ENCODE measurements around the gene EML5. TPM values are rescaled to one million over a fixed set of nuclear protein-coding genes. Genes with fewer than 3 reads are reported as not detected.

EML5 gene
- total RNA-seq, 1 experiment from 2014 or later = not detected

DNA sequence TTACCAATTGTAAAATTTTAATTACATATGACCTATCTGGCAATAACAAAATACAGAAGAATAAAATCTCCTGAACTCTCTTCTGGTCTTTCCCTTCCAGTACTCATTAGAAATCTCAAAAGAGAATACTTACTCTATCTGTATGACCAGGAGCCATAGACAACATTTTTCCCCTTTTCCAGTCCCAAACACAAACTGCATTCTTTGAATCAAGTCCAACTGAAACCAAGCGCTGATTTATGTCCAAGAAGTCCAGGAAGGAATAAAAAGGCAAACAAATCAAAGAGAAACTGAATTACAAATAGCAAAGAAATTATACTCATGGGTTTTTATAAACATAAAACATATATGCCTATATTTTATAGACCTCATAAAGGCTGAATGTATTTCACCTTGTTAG lies 46.7 kb downstream of the EML5 start:
- DNase-seq (ENCODE audit: low spot score) = peak; percentile 40
- in situ Hi-C loops (cut with HindIII; ENCODE audit: low sequenced_read_pairs) = no loop called here

DNA sequence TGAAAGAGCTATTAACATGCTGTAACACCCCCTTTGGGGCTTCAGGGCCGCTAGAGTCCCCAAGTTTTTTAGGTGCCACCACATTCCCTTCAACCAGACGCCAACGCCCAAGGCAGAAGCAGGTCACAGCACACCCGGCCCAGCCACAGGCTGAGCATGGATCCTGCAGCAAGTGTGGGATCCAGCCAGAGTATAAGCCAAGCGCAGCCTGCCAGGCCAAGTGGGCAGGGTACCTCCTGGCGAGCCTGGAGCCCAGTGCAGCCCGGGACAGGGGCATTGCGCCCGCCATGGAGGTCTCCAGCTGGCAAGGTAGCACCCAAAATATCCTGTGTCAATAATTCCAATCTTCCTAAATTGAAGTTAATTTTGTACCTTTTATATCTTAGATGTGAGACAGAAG lies 55.5 kb downstream of the EML5 start:
- in situ Hi-C loops (cut with HindIII; ENCODE audit: low sequenced_read_pairs) = no loop called here

DNA sequence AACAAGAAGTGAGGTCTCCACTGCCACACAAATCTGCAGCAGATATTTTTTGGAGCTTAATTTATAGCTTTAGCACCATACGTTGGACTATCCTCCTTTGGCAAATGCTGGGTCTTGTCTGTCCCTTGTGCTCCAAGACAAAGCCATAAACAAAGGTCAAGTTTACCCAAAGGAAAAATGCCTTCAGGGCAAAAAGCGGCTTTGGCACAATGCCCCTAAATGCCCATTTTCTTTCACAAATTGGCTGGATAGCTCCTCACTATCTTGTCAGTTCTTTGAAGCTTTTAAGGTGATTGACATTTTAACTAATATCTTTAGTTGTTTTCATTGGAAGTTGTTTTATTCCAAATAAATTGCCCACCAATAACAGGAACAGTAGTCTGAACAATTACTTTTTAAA lies 59.6 kb downstream of the EML5 start:
- in situ Hi-C loops (cut with HindIII; ENCODE audit: low sequenced_read_pairs) = no loop called here
- no peak for DNase-seq (ENCODE audit: low spot score)

More for the DNA sequence above, 55.5 kb downstream of the EML5 start:
- DNase-seq (ENCODE audit: low spot score) = no peak

DNA sequence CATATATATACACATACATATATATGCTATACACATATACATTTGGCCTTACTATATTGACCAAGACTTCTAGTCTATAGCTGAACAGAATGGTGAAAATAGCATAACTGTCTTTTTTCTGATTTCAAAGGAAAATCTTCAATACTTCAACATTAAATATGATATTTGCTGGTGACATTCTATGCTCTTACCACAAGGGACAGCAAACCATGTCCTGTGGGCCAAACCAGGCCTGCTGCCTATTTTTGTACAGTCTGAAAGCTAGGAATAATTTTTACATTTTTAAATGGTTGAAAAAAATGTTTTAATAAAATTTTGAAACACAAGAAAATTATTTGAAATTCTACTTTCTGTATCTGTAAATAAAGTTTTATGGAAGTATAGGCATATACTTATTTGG lies 63.6 kb downstream of the EML5 start:
- no peak for DNase-seq (ENCODE audit: low spot score)
- in situ Hi-C loops (cut with HindIII; ENCODE audit: low sequenced_read_pairs) = no loop called here

DNA sequence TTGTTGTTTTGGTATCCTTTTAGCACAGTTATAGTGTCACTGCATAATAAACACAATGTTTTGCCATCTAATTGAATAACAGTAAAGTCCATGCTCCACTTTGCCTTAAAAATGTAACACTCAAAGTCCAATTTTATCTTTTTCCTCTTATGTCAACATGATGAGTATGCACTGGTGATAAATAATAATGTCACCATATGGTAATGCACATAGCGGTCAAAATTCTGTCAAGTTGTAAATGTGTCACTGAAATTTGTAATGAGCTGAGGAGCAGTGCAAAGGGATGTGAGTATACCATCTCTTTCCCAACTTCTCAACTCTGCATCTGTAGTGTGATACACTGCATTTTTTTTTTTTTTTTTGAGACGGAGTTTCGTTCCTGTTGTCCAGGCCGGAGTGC lies 65.7 kb downstream of the EML5 start:
- DNase-seq (ENCODE audit: low spot score) = no peak
- in situ Hi-C loops (cut with HindIII; ENCODE audit: low sequenced_read_pairs) = no loop called here

DNA sequence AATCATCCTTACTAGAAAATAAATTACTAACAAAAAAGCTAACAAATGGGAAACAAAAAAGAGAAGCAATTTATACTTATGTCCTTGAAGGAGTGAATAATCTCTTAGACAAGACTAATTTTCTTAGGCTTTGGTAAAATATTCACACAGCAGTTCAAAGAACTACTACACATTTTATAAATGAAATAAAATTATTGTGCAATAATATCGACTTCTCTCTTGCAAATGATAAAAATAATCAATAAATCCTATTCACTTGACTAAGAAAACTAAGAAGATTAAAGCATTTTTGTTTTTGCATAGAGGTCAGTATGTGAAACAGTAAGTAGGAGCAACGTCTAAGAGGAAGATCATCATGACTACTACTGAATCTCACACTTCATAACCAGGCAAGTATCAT lies 82.0 kb downstream of the EML5 start:
- in situ Hi-C loops (cut with HindIII; ENCODE audit: low sequenced_read_pairs) = no loop called here
- DNase-seq (ENCODE audit: low spot score) = no peak

DNA sequence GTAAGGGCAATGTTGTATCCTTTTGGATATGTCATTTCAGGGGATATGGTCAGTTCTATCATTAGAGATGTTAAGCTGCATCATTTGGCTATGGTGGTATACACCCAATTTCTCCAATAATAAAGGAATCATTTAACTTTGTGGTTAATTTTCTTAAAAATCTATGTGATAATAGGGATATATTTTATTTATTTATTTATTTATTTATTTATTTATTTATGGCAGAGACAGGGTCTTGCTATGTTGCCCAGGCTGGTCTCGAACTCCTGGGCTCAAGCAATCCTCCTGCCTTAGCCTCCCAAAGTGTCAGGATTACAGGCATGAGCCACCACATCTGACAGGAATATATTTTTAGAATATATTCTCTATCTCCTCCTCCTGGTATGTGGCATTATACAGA lies 85.7 kb downstream of the EML5 start:
- no peak for DNase-seq (ENCODE audit: low spot score)
- in situ Hi-C loops (cut with HindIII; ENCODE audit: low sequenced_read_pairs) = no loop called here

DNA sequence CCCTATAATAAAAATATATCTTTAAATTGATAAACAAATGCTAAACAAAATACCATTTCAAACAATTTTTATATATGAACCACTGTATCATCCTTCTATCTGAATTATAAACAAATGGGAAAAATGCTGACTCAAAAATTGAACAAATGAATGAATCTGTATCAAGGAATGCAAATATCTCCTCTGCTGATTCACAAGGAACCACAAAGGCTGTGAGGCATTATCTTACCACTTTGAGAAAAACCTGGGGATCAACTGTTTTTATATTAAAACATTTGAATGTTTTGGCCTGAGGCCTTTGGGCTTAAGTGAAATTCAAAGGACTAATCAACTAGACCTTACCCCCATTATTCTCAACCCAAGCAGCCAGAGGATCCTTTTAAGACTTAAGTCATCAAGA lies 86.3 kb downstream of the EML5 start:
- no peak for DNase-seq (ENCODE audit: low spot score)
- in situ Hi-C loops (cut with HindIII; ENCODE audit: low sequenced_read_pairs) = no loop called here

DNA sequence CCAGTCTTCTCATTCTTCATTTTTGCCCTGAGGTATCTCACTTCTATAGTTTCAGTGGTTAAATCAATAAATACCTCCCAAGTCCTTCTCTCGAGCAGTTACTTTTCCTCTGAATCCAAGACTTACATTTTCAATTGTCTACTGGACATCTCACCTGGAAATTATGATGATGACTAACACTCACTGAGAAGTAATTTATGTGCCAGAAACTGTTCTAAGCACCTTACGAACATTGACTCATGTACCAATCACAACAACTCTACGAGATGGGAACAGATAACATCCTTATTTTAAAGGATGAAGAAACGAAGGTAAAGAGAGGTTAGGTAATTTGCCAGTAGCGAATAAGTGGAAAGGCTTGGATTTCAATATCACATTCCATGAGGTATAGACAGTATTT lies 94.1 kb downstream of the EML5 start:
- in situ Hi-C loops (cut with HindIII; ENCODE audit: low sequenced_read_pairs) = no loop called here
- DNase-seq (ENCODE audit: low spot score) = no peak

DNA sequence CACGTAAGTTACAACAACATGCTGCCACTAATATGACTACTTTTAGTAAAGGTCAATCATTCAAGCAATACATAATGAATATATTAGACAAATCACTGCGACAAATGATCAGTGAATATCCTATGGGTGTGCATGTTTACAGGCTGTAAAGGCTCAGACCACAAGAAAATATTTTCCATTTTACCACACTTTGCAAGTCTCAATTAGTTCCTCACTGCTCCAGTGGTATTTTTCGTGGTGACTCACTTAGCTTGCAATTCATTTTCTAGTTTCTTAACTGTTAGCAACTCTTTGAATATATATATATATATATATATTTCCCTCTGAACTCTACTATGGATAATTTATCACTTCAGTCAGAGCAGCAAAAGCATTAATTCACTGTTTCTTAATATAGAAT lies 96.9 kb downstream of the EML5 start:
- in situ Hi-C loops (cut with HindIII; ENCODE audit: low sequenced_read_pairs) = no loop called here

DNA sequence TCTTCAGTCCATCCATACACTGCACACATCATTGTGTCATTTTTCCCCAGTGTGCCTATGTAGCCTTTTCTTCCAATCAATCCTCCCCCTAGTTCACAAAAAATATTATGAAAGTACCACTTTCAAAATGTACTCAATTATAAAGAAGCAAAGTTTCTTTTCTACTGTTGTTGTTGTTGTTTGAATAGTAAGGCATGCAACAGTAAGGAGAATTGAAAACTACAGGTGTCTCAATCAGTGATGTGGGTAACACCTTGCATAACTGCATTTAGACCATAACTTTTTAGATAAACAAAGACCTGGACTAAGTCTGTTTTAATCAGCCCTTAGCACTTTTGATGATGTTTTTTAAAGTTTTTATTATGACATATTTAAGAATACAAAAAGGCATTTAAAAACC lies 104.4 kb downstream of the EML5 start:
- no peak for DNase-seq (ENCODE audit: low spot score)
- in situ Hi-C loops (cut with HindIII; ENCODE audit: low sequenced_read_pairs) = no loop called here

More for the DNA sequence above, 96.9 kb downstream of the EML5 start:
- no peak for DNase-seq (ENCODE audit: low spot score)

DNA sequence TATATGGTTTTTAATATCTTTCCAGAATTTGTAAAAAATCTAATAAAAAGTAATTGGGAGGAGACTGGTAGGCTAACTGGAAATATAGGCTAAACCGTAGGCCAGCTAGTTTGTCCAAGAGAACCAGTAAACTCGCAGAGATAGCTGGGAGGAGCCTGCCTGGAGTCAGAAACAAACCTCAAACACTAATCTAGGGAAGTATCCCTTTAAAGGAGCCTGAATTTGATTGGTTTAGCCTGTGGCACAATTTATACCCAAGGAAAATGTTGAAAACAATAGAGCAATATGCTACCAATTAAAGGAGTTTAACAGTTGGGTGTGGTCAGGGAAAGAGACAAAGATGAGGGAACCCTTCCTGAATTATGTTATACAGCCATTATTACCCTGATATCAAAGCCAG lies 109.6 kb downstream of the EML5 start:
- in situ Hi-C loops (cut with HindIII; ENCODE audit: low sequenced_read_pairs) = no loop called here
- no peak for DNase-seq (ENCODE audit: low spot score)

DNA sequence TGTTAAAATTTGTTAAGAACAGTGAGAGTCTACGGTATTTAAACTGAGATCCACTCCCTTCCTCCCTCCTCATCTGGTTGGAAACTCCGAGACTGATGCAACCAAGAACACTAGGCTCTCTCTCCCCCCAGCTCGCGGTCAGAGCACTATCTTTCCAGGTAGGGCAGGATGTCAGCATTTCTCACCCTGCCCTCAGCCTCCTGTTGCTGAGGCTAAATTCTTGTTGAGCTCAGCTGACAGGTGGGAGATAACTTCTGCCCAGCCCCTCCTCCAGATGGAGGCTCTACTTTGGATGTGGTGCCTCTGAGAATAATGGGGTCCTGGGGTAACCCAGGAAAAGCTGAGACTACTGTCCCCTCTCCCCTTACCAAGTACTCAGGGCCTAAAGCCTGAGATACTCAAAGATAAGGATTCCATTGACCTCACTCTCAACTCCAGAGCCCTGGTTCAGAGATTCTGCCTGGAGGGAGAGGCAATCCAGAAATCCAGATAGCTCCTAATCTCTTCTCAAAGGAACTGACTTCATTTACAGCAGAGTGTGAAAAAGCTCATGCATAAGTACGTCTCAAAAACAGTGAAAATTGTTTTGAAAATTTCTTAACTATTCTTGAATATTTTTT lies 110.1 kb downstream of the EML5 start:
- no peak for DNase-seq (ENCODE audit: low spot score)
- in situ Hi-C loops (cut with HindIII; ENCODE audit: low sequenced_read_pairs) = no loop called here

DNA sequence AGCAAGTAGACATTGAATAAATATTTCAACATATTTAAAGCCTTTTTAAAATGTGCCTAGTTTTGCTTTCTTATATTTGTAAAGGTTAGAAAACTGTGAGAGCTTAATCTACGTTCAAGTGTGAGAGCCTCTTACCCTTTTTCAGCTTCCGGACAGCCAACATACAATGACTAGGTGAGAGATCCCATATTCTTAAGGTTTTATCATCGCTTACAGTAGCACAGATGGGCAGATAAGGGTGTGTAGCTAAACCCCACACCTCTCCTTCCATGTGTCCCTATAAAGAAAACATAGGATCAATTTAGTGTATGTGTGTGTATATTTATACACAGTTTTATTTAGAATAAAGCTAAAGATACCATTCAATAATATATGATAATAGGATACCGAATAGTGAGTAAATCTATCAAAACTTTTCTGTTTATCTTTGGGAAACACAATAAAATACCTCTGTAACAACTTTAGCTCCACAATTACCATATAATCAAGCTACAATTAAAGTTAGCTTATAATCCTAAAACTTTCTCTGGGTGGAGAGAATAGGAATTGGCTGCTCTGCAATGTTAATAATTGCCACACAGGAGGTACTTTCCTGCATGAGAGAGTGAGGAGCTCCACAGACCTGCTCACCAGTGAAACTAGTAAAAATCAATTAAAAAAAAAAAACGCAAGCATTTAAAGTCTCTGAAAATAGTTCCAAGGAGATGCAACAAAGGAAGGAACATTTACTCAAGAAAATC lies 110.8 kb downstream of the EML5 start:
- in situ Hi-C loops (cut with HindIII; ENCODE audit: low sequenced_read_pairs) = no loop called here
- DNase-seq (ENCODE audit: low spot score) = no peak

DNA sequence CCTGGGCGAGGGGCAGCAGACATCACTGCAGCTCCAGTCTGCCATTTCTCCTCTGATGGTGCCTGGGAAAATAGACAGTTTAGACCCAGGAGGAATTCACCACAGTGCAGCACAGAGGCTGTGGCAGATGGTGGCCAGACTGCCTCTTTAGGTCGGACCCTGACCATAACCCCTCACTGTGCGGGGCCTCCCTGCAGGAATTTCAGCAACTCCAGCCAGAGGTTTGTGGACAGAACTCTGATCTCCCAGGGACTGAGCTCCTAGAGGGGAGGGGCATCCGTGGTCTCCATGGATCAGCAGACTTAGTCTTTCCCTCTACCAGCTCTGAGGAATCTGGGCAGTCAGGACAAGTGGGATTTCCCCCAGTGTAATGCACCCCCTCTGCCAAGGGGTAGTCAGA lies 123.4 kb downstream of the EML5 start:
- in situ Hi-C loops (cut with HindIII; ENCODE audit: low sequenced_read_pairs) = no loop called here

DNA sequence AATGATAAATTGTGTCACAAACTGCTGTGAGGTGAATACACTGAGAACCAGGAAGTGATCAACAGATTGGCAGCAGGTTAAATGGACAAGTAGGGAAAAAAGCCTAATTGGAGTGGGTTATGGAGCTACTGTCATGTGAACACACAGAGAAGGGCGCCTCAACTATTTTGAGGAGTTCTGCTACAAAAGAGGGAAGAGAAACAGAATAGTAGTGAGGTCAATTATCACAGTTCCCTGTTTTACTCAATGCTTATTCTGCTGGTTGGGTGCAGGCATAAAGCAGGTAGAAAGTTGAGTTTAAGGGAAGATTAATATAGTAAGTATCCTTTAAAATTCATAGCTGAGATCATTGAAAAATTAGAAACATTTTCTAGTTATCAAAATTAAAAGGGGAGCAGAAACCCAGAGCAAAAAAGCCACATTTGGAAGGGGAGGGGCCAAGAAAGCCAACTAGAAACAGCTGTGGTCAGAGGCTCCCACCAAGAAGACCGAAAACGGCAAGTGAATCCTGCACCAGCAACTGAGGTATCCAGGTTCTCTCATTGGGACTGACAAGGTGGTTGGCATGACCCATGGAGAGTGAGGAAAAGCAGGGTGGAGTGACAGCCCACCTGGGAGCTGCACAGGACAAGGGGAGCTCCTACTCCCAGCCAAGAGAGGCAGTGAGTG lies 124.2 kb downstream of the EML5 start:
- in situ Hi-C loops (cut with HindIII; ENCODE audit: low sequenced_read_pairs) = no loop called here

More for the DNA sequence above, 123.4 kb downstream of the EML5 start:
- DNase-seq (ENCODE audit: low spot score) = no peak

DNA sequence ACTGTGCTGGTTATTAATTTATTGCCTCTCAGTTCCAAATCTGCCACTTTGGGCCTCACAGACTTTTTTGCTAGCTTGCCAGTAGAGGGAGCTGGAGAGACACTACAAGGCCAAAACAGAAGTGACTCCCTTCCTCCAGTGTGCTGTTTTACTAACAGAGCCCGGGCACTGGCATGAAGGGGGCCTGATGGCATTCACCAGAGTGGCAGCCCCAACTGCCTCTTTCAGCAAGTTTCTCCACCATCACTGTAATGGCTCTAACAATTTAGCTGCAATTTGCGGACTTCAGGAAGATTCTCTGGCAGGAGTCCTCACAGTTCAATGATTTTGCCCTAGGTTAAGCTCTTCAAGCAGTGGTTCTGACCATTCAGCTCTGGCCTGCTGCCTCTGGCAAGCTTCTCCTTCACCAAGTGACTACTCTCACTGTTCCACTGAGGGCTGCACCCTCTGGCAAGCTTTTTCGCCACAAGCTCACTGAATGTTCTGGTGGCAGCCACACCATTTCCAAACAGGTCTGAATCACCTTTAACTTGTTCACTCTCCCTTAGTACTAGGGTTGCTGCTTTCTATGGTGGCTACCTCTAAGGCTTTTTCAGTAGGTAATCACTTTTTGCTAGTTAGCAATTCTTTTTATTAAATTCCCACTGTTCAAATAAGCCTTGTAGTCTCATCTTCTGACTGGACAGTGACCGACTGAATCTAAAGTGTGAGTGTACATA lies 125.0 kb downstream of the EML5 start:
- peak; percentile 89 for DNase-seq (ENCODE audit: low spot score)
- in situ Hi-C loops (cut with HindIII; ENCODE audit: low sequenced_read_pairs) = no loop called here

More for the DNA sequence above, 124.2 kb downstream of the EML5 start:
- peak; percentile 4 for DNase-seq (ENCODE audit: low spot score)

DNA sequence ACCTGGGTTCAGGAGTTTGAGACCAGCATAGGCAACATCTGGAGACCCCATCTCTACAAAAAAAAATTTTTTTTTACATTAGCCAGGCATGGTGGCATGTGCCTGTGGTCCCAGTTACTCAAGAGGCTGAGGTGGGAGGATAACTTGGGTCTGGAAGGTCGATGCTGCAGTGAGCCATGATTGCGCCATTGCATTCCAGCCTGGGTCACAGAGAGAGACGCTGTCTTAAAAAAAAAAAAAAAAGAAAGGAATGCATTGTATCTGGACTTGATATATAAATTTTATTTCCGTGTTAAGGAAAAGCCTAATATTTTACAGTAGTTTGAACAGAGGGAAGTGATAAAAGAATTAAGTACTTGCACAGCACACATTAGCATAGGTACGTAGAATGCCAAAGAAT lies 132.7 kb downstream of the EML5 start:
- in situ Hi-C loops (cut with HindIII; ENCODE audit: low sequenced_read_pairs) = no loop called here
- no peak for DNase-seq (ENCODE audit: low spot score)

DNA sequence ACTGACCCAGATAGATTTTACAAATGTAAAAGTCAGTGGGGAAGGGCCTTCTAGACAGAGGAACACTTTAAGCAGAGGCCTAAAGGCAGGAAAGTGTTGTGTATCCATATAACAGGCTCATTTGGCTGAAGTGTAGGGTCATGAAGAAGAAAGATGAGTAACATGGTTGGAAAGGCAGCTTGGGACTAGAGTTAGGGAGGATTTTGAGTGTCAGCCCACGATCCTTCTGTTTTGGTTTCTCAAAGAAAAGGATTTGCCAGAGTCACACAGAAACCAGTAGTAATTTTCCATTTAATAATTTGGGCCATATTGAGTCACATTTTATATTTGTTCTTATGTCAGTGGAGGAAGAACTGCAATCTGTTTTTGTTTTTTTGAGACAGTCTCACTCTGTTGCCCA lies 153.5 kb downstream of the EML5 start:
- in situ Hi-C loops (cut with HindIII; ENCODE audit: low sequenced_read_pairs) = no loop called here
- no peak for DNase-seq (ENCODE audit: low spot score)

DNA sequence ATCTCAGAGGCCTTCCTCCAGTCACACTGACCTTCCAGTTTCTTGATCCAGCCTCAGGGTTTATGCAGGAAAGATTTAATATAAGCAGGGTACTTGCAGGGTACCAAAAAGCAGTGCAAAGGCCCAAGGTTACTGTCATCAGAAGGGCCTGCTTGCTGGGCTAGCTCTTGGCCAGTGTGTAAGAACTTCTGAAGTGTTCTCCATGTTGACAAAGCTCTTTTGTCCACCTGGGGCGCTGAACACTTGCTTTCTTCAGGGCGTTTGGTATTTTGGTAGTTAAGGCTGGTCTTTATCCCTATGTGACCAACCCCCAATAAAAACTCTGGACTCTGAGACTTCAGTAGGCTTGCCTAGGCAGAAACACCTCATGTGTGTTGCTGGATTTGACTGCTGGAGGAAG lies 160.2 kb downstream of the EML5 start:
- in situ Hi-C loops (cut with HindIII; ENCODE audit: low sequenced_read_pairs) = no loop called here
- no peak for DNase-seq (ENCODE audit: low spot score)

All from G401 (cell line).